Fibroblast of gingiva (primary cell): ENCODE data around the gene SCUBE1.

Experiments used
- DNase-seq: peaks from one replicate; pipeline ENCODE4 v3.0.0-alpha.2; 2011; ENCODE audit warnings: low read depth

The SCUBE1 gene

DNA sequence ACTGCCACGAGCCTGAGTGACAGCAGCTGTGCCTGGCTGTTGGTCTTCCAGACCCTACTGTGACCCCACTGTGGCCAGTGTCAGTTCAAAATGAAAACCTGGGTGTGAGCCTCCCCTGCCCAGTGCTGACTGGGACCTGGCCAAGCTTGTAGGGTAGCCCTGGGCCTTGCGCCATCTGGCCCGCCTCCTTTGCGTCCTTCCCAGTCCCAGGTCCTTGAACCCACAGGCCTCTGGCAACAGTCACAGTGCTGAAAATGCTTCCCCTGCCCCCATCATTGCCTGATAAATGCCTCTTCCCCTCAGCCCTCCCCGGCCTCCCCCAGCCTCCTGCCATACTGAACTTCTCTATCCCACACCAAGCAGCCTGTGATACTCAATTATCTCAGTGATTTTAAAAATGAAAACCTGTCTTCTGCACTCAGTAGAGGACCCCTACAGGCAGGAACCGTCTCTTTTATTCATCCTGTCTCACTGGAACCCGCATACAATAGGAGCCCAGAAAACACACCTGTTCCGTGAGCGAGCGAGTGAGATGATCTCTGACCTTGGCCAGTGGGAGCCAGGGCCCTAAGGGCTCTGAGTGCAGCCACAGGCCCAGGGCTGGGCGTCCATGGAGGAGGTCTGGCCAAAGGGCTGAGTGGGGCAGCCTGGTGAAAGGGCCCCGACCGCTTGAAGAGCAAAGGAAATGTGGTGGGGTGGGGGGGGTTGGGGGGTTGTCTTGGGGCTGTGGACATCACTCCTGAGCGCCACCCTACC is 106.6 kb downstream of the SCUBE1 start:
- DNase-seq = no peak

GRCh38 chr22:43235445-43236409 is 107.4 kb downstream of the SCUBE1 start:
- no peak for DNase-seq

- no peak for DNase-seq
Measured at GRCh38 chr22:43234264-43234988, 108.7 kb downstream of the SCUBE1 start.

DNA sequence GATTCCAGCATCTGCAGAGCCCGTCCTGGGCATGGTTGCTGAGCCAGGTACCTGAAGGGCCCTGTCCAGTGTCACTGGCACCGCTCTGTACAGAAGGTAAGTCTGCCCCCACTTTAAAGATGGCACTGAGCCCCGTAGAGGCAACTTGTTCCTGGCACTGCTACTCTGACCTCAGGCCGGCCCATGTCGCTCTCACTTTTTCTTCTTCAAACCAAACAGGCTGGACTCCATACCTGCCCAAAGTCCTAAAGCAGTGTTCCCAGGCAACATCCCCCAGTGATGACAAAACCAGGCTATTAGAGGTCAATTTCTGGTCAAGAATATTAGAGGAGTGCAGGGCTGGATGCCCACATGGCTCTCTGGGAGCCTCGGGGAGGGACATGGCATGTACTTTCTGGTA is 109.6 kb downstream of the SCUBE1 start:
- no peak for DNase-seq

- DNase-seq = no peak
Measured at GRCh38 chr22:43232445-43232844, 110.7 kb downstream of the SCUBE1 start.

DNA sequence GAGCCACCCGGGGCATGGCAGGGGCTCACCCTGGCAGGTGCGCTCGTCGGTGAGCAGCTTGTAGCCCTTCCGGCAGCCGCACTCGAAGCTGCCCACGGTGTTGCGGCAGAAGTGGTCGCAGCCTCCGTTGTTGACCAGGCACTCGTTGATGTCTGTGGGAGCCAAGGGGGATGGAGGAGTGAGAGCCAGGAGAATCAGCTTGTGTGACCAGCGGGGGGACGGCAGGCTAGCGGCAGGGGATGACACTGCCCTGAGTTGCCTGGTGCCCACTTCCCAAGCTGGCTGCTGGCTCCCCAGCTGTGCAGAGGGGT is 111.5 kb downstream of the SCUBE1 start:
- DNase-seq = no peak

DNA sequence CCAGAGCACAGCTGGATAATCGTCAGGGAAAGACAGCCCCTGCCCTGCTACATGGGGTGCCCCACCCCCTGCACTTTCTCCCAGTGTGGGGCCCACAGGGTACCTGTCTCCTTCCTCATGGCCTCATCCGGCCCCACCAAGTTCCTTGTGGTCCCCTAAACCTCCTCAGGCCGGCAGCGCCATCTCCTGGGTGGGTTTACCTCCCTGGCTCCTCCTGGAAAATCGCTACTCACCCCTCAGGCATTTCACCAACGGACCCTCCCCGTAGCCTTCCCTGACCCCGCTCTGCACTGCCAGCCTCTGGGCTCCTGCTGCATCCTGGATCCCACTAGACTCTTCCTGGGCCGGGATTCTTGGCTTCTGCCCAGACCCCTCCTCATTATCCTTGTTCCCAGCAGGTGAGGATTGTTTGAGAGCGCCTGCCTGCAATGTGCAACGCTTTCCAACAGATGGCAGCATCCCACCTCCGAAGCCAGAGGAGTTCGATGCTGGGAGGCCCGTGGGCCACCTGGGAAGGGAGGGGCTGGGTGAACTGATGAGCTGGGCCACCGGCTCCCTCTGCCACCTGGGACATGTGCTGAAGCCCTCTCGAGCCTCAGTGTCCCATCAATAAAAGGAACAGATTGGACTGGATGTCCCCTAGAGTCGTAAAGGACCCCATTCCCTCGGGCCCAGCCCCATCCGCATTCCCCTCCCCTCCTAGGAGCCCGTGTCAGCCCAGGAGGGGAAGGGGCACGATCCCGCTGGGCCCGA is 112.0 kb downstream of the SCUBE1 start:
- DNase-seq = no peak

DNA sequence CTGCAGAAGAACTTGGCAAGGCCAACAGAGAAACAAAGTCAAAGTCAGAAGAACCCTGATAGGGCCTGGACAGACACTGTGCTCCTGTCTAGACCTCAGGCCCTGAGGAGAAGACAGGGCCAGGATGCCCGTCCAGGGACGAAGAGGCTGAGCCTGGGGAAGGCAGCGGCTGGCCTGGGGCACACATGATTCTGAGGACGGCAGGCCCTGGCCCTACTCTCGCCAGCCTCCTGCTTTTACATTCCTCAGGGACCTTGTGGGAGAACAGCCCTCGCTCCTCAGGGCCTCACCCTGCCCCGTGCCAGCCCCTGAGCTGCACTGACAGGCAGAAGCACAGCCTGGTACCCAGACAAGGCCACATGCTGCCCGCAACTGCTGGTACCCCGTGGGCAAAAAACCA is 112.6 kb downstream of the SCUBE1 start:
- no peak for DNase-seq

- no peak for DNase-seq
Measured at GRCh38 chr22:43228863-43229262, 114.3 kb downstream of the SCUBE1 start.

- no peak for DNase-seq
Measured at GRCh38 chr22:43228330-43228729, 114.8 kb downstream of the SCUBE1 start.

DNA sequence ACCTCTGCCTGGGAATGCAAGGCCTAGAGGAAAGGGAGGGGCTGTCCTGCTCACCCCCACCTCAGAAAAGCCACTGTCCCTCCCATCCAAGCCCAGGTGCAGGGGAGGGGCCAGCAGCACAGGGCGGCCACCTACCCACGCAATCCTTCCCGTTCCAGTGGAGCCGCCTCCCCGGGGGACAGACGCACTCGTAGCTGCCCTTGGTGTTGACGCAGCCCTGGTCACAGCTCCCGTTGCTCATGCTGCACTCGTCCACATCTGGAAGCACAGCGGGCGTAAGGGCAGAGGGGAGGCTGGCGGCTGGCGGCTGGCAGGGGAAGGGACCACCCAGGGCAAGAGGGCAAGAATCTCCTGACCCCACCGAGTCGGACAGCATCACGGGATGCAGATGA is 115.9 kb downstream of the SCUBE1 start:
- no peak for DNase-seq

DNA sequence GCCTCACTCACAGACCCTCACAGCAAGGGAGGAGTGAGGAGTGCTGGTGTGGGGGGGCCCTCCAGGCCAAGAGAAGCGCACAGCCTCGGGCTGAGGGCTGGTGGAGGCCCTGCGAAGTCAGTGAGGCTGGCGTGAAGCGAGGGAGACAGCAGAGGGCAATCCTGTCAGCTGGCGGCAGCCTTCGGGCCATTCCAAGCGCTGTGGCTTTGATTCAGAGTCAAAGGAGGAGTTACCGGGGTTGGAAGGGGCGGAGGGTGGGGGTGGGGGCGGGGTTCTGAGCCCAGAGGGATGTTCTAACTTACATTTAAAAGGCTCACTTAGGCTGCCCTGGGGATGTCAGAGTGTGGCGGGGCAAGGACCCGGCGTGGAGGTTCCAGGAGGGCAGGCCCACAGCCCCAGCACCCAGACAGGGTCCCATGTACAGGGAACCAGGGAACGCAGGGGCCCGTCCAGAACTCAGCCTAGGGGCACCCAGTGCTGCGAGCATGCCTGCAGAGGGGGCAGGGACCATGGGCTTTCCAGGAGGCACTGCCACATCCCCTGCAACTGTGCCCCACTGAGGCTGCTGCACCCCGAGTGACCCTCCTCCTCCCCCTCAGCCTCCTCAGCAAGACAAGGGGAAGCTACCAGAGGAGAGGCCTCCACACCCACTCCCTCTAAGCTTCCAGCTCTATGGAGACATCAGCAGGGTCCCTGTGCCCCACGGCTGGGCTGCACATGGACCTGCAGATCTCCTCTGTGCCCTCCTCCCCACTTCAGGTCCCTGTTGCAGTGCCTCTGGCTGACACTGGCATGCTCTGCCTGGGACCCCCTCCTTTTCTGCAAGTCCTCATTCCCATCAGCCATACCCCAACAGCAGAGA is 116.6 kb downstream of the SCUBE1 start:
- peak; percentile 36 for DNase-seq

- no peak for DNase-seq
Measured at GRCh38 chr22:43225609-43226008, 117.6 kb downstream of the SCUBE1 start.

GRCh38 chr22:43222987-43223386 is 120.2 kb downstream of the SCUBE1 start:
- DNase-seq = no peak

GRCh38 chr22:43222262-43222661 is 120.9 kb downstream of the SCUBE1 start:
- DNase-seq = no peak

DNA sequence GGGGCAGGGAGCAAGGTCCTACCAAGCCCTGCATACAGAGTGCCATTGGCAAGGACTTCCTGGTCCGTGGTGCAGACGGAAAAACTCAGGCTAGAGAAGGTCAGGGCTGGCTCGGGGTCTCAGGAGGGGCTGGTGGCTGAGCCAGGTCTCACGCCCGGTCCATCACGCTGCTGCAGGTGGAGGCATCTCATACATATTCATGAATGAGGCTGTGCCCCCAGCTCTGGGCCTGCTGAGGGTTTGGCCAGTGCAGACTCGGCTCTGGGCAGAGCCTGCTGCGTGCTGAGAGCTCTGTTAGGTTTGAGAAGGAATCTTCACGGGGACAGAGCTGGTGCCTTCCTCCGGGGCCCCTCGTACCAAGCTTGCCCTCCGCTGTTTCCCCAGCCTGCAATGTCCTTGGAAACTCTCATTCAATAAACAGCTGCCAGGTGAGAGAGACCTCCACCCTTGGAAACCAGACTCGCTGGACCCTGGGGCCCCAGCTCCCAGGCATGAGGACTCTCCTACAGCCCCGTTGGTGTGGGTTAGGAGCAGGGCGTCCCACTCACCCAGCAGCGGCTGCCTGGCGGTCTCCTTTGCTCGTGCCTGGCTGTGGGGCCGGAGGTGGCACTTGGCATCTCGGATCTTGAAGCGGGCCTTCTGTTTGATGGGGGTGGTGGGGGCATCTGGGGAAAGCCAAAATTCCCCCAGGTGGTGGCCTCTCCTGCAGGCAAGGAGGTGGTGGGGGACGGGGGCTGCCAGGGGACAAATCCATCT is 122.4 kb downstream of the SCUBE1 start:
- DNase-seq = no peak

GRCh38 chr22:43218786-43219185 is 124.4 kb downstream of the SCUBE1 start:
- no peak for DNase-seq

DNA sequence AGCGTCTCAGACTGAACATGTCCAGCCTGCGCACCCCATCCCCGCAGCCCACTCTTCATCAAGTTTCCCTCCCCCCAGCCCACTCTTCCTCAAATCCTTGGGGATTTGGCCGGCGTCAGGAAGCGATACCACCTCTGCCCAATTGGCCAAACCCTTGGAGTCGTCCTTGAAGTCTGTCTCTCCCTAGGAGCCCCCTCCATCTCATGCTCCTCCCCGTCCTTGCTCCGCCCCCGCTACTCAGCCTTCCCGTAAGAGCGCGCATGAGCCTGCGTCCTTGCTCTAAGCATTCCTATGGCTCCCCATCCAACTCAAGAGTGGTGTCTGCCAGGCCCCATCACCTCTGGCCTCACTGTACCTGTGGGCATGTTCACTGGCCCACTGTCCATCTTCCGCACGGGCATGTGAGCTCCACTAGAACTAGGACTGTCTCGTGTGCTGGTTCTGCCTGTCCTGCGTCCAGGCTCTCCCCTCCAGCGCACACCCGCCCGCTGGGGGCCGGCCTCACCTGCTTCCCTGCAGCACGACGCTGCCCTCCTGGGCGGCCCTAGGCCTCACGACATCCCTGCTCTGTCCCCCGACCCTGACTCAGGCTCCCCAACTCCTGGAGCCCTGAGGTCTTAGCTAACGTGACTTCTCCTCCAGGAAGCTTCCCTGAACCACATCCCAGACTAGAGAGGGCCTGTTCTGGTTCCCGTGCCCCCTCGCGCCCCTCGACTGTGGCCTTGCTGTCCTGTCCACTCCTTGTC is 125.7 kb downstream of the SCUBE1 start:
- no peak for DNase-seq

DNA sequence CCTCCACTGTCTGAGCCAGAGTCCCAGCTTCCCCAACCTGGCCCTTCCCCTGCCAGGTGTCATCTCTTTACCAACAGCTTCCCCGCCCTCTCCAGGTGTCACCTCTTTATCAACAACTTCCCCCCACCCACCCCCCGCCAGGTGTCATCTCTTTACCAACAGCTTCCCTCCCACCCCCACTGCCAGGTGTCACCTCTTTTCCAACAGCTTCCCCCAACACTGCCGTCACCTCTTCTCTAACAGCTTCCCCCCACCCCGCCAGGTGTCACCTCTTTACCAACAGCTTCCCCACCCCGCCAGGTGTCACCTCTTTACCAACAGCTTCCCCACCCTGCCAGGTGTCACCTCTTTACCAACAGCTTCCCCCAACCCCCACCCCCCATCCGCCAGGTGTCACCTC is 126.4 kb downstream of the SCUBE1 start:
- no peak for DNase-seq

GRCh38 chr22:43213962-43214361 is 129.2 kb downstream of the SCUBE1 start:
- DNase-seq = no peak
